GM12892 (cell line): ENCODE data around the gene GOSR2.

Experiments used
- DNase-seq: peaks from one replicate; pipeline ENCODE4 v3.0.0; 2011; ENCODE audit not compliant: insufficient read length
- FAIRE-seq: peaks from 2 replicates; lab custom pipeline; 2011; peaks lifted over from hg19 to GRCh38; lab: Jason Lieb, UNC
- POLR2A ChIP-seq: IDR thresholded peaks from 2 replicates; pipeline ENCODE4 v1.6.1; 2011; ENCODE audit warnings: low read depth, low read length, control low read depth
- POLR2AphosphoS5 ChIP-seq: IDR thresholded peaks from 2 replicates; pipeline ENCODE4 v1.6.1; 2011; ENCODE audit warnings: low read depth, low read length, control low read depth
- TAF1 ChIP-seq: IDR thresholded peaks from 2 replicates; pipeline ENCODE4 v1.6.1; 2011; ENCODE audit warnings: low read depth, mild to moderate bottlenecking, control low read depth, low read length, borderline replicate concordance

Gene GOSR2

DNA sequence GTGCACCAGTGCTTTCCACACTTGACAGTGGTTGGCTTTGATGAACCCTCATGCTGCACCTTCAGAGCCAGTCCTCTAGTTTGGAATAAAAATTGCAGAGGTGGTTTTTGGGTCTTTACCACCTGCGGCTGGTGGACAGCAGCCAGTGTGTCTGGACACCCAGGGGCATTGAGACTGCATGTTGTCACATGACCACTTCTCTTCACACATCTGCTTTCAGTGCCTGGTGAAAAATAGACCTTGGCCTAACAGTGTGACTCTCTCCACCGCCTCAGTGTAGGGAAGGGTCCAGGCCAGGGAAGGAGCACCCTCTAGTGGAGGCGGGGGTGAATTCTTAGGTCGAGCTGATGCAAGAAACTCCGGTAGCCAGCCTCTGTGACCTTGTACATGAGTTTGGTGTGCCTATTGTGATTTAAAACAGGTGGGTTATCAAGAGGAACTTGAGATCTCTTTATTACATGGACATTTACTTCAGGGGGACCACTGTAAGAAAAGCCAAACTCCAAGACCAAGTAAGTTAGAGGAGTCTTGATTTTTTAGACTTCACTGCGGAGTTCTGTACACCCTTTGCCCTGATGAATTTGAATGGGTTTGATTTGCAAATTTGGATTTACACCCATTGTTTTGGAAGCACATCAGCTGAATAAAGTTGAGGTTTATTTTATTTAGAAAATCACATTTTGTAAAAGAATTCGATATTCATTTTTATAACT, 17.9 kb downstream of the GOSR2 start:
- FAIRE-seq (peak; percentile 83), DNase-seq (peak; percentile 69)
- TF ChIP-seq POLR2A = no peak; the same call in 1 of the 2 replicates
- no peak for TF ChIP-seq TAF1
- no peak; the same call in 1 of the 2 replicates for TF ChIP-seq POLR2AphosphoS5

DNA sequence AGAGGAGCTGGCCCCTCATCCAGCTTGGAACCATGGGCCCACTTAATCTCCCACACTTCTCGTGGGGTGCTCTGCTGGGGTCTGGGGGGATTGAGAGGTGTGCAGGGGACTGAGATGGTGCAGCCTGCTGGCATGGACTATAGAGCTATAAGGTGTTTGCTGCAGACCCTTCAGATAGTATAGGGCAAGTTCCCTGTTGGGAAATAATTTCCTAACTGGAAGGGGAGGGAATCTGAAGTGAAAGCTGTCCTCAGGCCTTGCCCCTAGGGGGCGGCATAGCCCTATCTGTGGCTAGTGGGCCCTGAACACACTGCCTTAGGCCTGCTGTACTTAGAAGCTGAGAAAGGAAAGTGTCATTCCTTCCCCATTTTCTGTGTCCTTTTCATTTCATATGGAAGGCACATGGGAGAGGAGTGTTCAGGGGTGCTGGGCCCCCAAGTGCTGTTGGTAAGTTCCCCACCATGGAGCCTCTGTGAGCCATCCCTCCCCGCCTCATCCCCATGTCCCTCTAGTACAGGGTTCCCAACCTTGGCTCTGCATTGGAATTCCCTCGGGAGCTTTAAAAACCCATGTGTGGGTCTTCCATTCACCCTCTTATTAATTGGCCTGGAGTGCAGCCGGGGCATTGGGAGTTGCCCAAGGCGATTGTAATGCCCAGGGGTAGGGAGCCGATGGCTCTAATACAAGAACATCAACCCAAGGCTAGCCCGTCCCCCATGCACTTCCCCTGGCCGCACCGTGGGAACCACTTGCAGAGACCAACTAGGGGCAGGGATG, 19.7 kb downstream of the GOSR2 start:
- TF ChIP-seq POLR2A (peak; percentile 28; the same call in 1 of the 2 replicates), POLR2AphosphoS5 (no peak; the same call in 1 of the 2 replicates)
- DNase-seq (peak; percentile 62), FAIRE-seq (no peak)

- DNase-seq = no peak
- FAIRE-seq = no peak
- TF ChIP-seq TAF1 = no peak
- TF ChIP-seq POLR2A = no peak
- no peak; the same call in 1 of the 2 replicates for TF ChIP-seq POLR2AphosphoS5
Observed at GRCh38 chr17:46943218-46943500, 20.2 kb downstream of the GOSR2 start.

- FAIRE-seq (no peak), DNase-seq (no peak)
- TF ChIP-seq POLR2A (peak; percentile 18), POLR2AphosphoS5 (no peak)
Observed at GRCh38 chr17:46943501-46944393, 20.8 kb downstream of the GOSR2 start.

DNA sequence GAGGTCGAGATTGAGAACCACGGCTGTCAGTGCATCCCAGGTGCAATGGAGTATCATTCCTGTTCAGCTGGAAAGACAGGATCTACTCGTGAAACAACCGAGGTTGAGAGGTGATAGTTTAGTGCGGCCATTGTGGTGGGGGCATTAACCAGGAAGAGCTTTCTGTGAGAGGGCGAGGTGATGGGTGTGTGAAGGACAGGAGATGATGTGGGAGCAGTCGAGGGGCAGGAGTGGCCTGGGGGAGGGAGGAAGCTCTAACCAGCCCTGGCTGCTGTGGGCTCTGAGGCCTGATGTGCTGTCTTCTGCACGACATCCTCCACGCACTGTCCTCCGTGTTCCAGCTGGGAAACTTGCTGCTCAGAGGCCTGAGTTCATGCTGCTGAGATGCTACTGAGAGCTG, 22.0 kb downstream of the GOSR2 start:
- FAIRE-seq (no peak), DNase-seq (no peak)
- TF ChIP-seq TAF1 (no peak), POLR2A (no peak)

DNA sequence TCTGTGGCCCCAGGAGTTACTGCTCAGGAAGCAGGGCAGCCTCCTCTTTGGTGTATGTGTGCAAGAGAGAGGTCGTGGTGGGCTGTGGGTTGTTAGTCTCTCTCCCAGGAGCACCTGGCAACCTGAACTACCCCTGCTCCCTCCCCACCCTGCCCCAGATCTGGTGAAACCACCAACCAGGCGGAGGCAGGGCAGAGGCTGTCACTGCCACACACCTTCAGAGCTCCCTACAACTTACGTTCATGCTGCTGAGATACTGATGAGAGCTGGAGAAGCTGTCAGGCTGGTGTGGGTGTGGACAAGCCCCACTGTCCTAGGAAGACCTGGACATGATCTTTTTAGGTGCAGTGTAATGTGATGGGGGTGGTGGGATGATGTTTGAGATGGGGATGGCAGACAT, 24.3 kb downstream of the GOSR2 start:
- no peak for FAIRE-seq
- no peak for TF ChIP-seq POLR2A
- no peak for TF ChIP-seq POLR2AphosphoS5
- no peak for TF ChIP-seq TAF1
- no peak for DNase-seq

GRCh38 chr17:46948544-46948943, 25.6 kb downstream of the GOSR2 start:
- DNase-seq = no peak
- TF ChIP-seq TAF1 (no peak), POLR2A (no peak), POLR2AphosphoS5 (no peak)
- no peak for FAIRE-seq

DNA sequence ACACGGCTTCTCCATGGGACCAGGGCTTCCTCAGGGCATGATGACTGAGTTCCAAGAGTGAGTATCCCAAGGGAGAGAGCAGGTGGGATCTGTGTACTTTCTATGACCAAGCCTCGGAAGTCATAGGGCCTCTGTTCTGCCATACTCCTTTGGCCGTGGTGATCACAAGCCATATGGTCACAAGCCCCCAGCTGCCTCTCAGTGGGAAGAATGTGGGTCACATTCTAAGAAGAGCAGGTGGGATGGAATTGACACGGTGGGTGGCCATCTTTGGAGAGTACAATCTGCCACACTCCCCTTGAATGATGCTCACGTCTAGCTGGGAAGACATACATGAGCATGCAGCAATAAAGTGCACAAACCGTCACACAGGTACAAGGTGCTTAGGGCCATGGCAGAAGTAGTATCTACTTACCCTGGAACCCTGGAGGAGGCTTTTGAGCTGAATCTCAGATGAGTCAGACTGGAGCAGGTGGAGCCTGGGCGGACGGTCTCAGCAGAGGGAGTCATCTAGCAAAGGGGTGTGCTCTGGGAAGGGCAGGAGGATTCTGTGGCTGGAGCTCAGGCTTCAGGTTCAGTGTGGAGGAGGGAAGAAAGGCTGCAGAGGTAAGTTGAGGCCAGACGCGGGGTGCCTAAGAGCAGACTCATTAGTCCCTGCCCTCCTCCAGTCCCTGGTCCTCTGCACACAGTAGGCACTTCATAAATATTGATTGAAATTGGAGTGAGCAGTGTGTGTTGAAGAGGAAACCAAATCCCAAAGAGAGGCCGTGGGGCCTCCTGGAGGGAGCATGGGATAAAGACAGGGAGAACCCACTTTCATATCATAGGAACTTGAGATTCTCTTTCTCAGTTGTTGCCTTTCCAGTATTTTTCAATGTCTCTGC, 26.6 kb downstream of the GOSR2 start:
- TF ChIP-seq POLR2AphosphoS5 = no peak
- no peak for TF ChIP-seq POLR2A
- TF ChIP-seq TAF1 = no peak
- FAIRE-seq = no peak
- DNase-seq = no peak

- TF ChIP-seq TAF1 (no peak), POLR2AphosphoS5 (no peak), POLR2A (no peak)
- DNase-seq (no peak), FAIRE-seq (no peak)
Observed at GRCh38 chr17:46950342-46950996, 27.5 kb downstream of the GOSR2 start.

- FAIRE-seq = no peak
Observed at GRCh38 chr17:46950997-46951621, 28.1 kb downstream of the GOSR2 start.

More at GRCh38 chr17:46950997-46951621, 28.1 kb downstream of the GOSR2 start:
- DNase-seq = no peak
- TF ChIP-seq TAF1 = no peak
- no peak for TF ChIP-seq POLR2AphosphoS5
- no peak for TF ChIP-seq POLR2A
